GM21576 (cell line): ENCODE data around the gene SLC10A4.

ENCODE experiments used
- ATAC-seq: cut with Tn5 transposase; IDR thresholded peaks from one replicate; pipeline ENCODE4 v1.9.1; 2021; ENCODE audit warnings: mild to moderate bottlenecking, moderate library complexity; ENCODE audit not compliant: unreplicated experiment

The SLC10A4 gene

GRCh38 chr4:48484494-48485168, 1.5 kb downstream of the SLC10A4 start:
- no peak for ATAC-seq

DNA sequence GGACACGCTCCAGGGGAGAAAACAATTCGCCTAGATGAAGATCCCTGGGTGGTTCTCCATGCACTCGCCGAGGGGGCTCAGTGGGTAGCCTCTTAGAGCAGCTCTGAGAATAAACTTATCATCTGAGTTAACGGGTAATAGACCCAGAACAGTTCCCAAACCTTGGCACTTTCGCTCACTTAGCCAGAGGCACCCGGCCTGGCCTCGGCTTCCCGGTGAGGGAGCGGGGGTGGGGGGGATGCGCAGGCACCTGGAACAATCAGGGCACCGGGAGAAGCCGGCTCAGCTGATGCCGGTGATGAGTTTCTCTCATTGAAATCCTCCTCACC, 6.5 kb downstream of the SLC10A4 start:
- no peak for ATAC-seq

- ATAC-seq = no peak
Observed at GRCh38 chr4:48490012-48490679, 7.0 kb downstream of the SLC10A4 start, which contains the start of gene ZAR1. TSS of gene ZAR1 (plus strand) at chr4:48490252. CDS start at chr4:48490292, 40 bp downstream.

DNA sequence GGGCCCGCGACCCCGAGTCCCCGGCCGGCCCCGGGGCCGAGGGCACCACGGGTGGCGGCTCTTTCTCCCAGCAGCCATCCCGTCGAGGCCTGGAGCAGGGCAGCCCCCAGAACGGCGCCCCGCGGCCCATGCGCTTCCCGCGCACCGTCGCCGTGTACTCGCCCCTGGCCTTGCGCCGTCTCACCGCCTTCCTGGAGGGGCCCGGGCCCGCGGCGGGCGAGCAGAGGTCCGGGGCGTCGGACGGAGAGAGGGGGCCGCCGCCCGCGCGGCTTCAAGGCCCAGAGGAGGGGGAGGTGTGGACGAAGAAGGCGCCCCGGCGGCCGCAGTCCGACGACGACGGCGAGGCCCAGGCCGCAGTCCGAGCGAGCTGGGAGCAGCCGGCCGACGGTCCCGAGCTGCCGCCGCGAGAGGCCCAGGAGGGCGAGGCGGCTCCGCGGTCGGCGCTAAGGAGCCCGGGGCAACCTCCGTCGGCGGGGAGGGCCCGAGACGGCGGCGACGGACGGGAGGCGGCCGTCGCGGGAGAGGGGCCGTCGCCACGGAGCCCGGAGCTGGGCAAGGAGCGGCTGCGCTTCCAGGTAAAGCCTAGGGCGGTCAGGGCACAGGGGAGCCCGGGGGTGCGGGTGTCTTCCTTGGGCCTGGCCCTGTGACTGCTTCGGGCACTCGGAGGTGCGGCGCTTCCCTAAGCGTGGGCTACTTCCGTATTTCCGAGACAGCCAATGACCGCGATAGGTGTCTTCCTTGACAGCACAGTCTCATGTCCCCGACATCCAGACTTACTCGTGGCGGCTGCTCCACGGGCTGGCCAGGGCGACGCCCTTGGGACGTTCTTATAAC, 7.8 kb downstream of the SLC10A4 start:
- no peak for ATAC-seq

- ATAC-seq = no peak
Observed at GRCh38 chr4:48491514-48492176, 8.5 kb downstream of the SLC10A4 start.

DNA sequence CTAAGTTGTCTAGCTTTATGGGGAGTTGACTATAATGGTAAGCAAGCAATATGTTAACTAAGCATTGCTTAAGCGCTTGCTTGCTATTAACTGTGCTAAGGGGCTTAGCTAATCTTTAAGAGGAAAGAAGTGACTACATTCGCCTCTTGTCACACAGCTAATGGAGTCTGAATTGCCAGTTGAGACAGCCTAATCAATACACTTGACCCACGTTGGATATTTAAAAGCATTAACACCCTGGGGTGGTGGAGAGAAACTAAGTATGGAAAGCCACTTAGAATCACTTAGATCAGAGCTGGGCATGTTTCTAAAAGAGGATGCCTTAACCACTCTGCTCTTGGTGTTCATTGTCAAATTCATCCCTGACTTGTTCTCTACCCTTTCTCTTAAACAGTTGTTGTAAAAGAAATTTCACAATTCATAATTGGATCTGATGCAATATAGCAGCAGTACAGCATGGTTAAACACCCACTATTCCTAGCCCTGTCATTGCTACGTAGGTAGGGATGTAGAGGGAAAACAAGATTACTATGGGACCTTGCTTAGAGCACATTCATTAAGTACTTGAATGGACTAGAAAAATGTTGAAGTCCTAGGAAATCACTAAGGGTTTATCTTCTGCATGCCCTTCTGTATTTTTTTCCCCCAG, 10.4 kb downstream of the SLC10A4 start:
- ATAC-seq = no peak

GRCh38 chr4:48495941-48496340, 12.8 kb downstream of the SLC10A4 start:
- no peak for ATAC-seq

DNA sequence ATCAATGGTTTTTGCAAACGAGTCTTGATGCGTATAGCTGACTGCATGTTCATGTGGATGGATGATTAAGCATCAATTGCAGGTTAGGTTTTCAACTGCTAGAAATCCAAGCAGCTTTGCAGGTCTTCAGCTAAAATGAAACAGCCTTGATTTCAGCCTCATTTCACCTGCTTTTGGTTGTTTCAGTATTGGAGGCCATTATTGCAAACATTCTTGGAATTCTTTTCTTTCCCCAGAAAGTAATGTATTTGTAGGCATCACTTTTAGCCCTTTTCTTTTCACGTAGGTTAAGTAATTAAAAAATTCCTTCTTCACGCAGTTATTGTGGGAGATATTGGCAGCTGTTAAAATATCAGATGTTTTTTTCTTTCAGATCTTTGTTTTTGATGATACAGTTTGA, 15.8 kb downstream of the SLC10A4 start:
- no peak for ATAC-seq

GRCh38 chr4:48499551-48500066, 16.5 kb downstream of the SLC10A4 start:
- ATAC-seq = peak; percentile 76

DNA sequence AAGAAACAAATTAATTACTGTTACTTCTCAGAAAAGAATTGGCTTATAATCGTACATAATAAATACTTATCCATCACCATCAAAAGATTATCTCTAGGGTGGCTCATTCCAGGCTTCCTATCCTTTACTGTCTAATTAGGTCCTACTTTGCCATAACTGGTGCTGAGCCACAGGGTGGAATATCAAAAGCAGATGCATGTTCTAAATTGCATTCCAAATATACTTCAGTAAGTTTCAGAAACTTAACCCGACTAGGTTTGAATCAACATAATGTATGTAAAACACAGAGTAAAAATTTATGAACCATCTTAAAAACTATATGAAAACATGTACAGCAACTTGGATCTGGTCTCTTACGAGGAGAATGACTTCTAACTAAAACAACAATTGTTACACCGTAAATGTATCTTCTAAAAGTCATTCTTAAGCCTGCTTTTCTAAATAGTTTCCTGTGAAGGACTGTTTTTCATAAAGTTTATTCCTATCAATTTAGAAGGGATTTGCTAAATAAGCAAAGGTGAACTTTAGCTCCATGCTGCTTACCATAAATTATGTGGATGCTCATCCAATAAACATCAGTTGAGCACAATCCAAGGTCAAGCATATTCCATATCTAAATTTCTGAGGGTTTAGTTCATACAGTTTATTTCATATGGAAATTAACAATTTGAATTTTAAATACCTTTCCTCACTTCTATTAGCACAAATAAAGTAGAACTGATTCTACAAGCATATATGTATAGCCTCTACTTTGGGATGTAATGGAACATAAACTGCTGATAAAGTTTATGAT, 20.3 kb downstream of the SLC10A4 start:
- ATAC-seq = no peak

GRCh38 chr4:48504026-48504330, 20.8 kb downstream of the SLC10A4 start:
- no peak for ATAC-seq

GRCh38 chr4:48504352-48504751, 21.2 kb downstream of the SLC10A4 start:
- no peak for ATAC-seq

DNA sequence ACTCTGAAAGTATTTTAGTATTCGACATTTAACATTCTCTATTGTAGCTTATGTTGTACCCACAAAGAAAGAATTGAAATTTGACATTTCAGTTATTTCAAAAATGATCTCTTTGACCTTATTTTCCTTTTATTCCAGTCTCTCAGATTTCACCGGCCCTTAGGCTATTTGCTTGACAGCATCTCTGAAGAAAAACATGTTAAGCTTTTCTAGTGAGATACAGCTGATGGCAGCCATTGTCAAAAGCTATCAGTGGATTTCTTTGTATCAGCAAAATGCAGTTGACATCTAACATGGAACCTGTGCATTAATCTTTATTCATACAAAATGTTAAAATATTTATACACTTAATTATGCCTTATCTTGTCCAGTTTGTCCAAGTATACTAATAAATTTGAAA, 23.6 kb downstream of the SLC10A4 start:
- no peak for ATAC-seq

DNA sequence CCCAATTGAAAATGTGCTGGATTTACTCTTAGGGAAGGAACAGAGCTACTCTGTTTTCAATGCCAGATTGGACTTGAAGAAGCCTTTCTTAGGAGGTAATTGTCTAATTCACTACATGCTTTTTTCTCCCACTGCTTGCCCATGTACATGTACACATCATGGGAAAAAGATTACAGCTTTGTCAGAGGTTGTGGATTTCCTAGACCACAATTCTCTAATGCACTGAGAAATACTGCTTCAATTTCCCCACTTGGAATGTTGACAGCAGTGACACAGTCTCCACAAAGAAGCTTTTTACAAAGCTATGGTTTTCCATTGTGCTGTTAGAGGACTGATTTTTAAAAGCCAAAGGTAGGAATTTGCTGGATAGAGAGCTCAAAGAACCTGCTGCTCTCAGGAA, 26.4 kb downstream of the SLC10A4 start:
- ATAC-seq = no peak

- ATAC-seq = no peak
Observed at GRCh38 chr4:48518143-48518542, 35.0 kb downstream of the SLC10A4 start.

DNA sequence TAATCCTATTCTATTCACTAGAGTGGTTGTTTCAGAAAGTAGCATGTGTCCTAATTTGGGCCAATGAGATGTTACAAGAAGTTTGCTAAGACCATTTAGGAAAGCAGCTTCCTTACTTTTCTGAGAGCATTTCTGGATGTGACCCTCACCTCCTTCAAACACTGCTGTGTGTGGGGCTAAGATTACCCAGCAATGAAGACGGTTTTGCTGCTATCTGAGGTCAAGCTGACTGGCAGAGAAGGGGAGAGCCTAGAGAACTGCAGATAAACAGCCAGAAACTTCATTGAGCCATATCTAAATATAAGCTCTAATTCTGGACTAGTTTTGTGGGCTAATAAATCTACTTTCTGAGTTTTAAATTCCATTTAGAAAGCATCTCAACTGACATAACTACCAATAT, 43.3 kb downstream of the SLC10A4 start:
- no peak for ATAC-seq

DNA sequence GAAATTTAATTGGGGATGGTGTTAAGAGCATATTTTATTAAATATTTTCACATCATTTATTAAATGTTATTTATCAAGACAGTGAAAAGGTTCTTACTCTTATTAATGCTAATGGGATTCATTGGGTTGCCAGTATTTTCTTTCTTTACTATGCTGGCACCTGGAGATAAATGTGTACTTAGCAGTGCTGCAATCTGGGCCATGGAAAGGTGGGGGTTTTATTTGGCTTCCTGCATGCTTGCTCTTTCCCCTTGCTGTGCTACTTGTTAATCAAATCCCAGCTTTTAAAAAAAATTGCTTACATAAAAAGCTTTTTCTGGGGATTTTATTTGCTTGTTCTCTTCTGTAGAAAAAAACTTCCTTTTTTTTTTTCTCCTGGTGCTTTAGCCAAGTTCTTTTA, 55.2 kb downstream of the SLC10A4 start:
- ATAC-seq = no peak
